ENCODE measurements around the gene KDM4B.
"Not testable (repeated sequence)": the region's sequence is repeated elsewhere in the genome, so short reads cannot be mapped to it uniquely, and the experiment has no call there.

The KDM4B gene

GRCh38 chr19:4968462-4969291 lies at the start of gene KDM4B:
Gene KDM4B, plus strand, starts transcription at chr19:4969113. Its CDS starts 63,778 bp downstream, at chr19:5032891.
- DNase-seq (ENCODE audit: low read depth in 2 of 2), result peak; percentile 99

- DNase-seq (ENCODE audit: low read depth in 2 of 2), result no peak
Observed at GRCh38 chr19:4922530-4923275, 46.2 kb upstream of the KDM4B start.

- DNase-seq (ENCODE audit: low read depth in 2 of 2), result no peak
Observed at GRCh38 chr19:4923276-4923747, 45.6 kb upstream of the KDM4B start.

- DNase-seq (ENCODE audit: low read depth in 2 of 2), result no peak
Observed at GRCh38 chr19:4929186-4929585, 39.7 kb upstream of the KDM4B start.

- DNase-seq (ENCODE audit: low read depth in 2 of 2), result no peak
Observed at GRCh38 chr19:4930664-4931063, 38.2 kb upstream of the KDM4B start.

GRCh38 chr19:4932711-4933110 lies 36.2 kb upstream of the KDM4B start:
- no peak for DNase-seq (ENCODE audit: low read depth in 2 of 2)

- DNase-seq (ENCODE audit: low read depth in 2 of 2), result no peak
Observed at GRCh38 chr19:4933528-4933927, 35.4 kb upstream of the KDM4B start.

- DNase-seq (ENCODE audit: low read depth in 2 of 2), result no peak
Observed at GRCh38 chr19:4935444-4935843, 33.5 kb upstream of the KDM4B start.

GRCh38 chr19:4937060-4937459 lies 31.9 kb upstream of the KDM4B start:
- no peak for DNase-seq (ENCODE audit: low read depth in 2 of 2)

GRCh38 chr19:4938461-4938860 lies 30.5 kb upstream of the KDM4B start:
- DNase-seq (ENCODE audit: low read depth in 2 of 2), result not testable (repeated sequence)

- DNase-seq (ENCODE audit: low read depth in 2 of 2), result no peak
Observed at GRCh38 chr19:4939466-4939865, 29.4 kb upstream of the KDM4B start.

- not testable (repeated sequence) for DNase-seq (ENCODE audit: low read depth in 2 of 2)
Observed at GRCh38 chr19:4941638-4942169, 27.2 kb upstream of the KDM4B start.

GRCh38 chr19:4950650-4951049 lies 18.3 kb upstream of the KDM4B start:
- DNase-seq (ENCODE audit: low read depth in 2 of 2), result not testable (repeated sequence)

GRCh38 chr19:4951656-4952055 lies 17.3 kb upstream of the KDM4B start:
- no peak for DNase-seq (ENCODE audit: low read depth in 2 of 2)

- no peak for DNase-seq (ENCODE audit: low read depth in 2 of 2)
Observed at GRCh38 chr19:4952945-4953344, 16.0 kb upstream of the KDM4B start.

- not testable (repeated sequence) for DNase-seq (ENCODE audit: low read depth in 2 of 2)
Observed at GRCh38 chr19:4954320-4955149, 14.4 kb upstream of the KDM4B start.

GRCh38 chr19:4955274-4955673 lies 13.6 kb upstream of the KDM4B start:
- no peak for DNase-seq (ENCODE audit: low read depth in 2 of 2)

- no peak for DNase-seq (ENCODE audit: low read depth in 2 of 2)
Observed at GRCh38 chr19:4957981-4958380, 10.9 kb upstream of the KDM4B start.

- no peak for DNase-seq (ENCODE audit: low read depth in 2 of 2)
Observed at GRCh38 chr19:4962085-4962619, 6.8 kb upstream of the KDM4B start.

- DNase-seq (ENCODE audit: low read depth in 2 of 2), result no peak
Observed at GRCh38 chr19:4965061-4965460, 3.9 kb upstream of the KDM4B start.

- no peak for DNase-seq (ENCODE audit: low read depth in 2 of 2)
Observed at GRCh38 chr19:4966591-4966990, 2.3 kb upstream of the KDM4B start.

Data from fibroblast of skin of left quadriceps (primary cell).